Endodermal cell (in vitro differentiated cells): ENCODE measurements around the gene DNAAF5. TPM values are rescaled to one million over a fixed set of nuclear protein-coding genes. Genes with fewer than 3 reads are reported as not detected.
A peak's percentile ranks its signal among the peaks of the same experiment; 100 is the strongest.

Source experiments
- DNase-seq: peaks from one replicate; pipeline ENCODE4 v3.0.0-alpha.2; 2017
- H3K27ac ChIP-seq: 2 replicates; pipeline ENCODE4 v1.5.1; 2013; ENCODE audit warnings: mild to moderate bottlenecking, low read depth, low read length, moderate library complexity
- H3K27me3 ChIP-seq: 2 replicates; pipeline ENCODE4 v1.6.1; 2013; ENCODE audit warnings: mild to moderate bottlenecking, low read length, moderate library complexity; ENCODE audit not compliant: insufficient read depth, control insufficient read depth, poor library complexity, severe bottlenecking
- H3K36me3 ChIP-seq: 2 replicates; pipeline ENCODE4 v1.7.0; 2013; ENCODE audit warnings: mild to moderate bottlenecking, low read length, moderate library complexity; ENCODE audit not compliant: control insufficient read depth, insufficient read depth
- H3K4me1 ChIP-seq: one replicate; pipeline ENCODE4 v1.7.0; 2013; ENCODE audit warnings: low read length; ENCODE audit not compliant: control insufficient read depth, insufficient read depth
- H3K4me3 ChIP-seq: 2 replicates; pipeline ENCODE4 v1.5.1; 2013; ENCODE audit warnings: mild to moderate bottlenecking, low read length, moderate library complexity
- H3K9ac ChIP-seq: 2 replicates; pipeline ENCODE4 v1.6.1; 2013; ENCODE audit warnings: mild to moderate bottlenecking, low read length, moderate library complexity; ENCODE audit not compliant: poor library complexity, severe bottlenecking; ENCODE audit errors: extremely low read depth
- H3K9me3 ChIP-seq: 2 replicates; pipeline ENCODE4 v1.6.1; 2013; ENCODE audit warnings: mild to moderate bottlenecking, low read length, moderate library complexity; ENCODE audit not compliant: control insufficient read depth
- H3K27ac Mint-ChIP-seq: 2 replicates; pipeline ENCODE4 v1.8.0; 2020; ENCODE audit warnings: mixed read lengths
- H3K27me3 Mint-ChIP-seq: 2 replicates; pipeline ENCODE4 v1.8.0; 2021; ENCODE audit warnings: mild to moderate bottlenecking, mixed read lengths; ENCODE audit not compliant: insufficient read depth
- H3K36me3 Mint-ChIP-seq: 2 replicates; pipeline ENCODE4 v1.8.0; 2020; ENCODE audit warnings: low read depth, mixed read lengths
- H3K4me1 Mint-ChIP-seq: 2 replicates; pipeline ENCODE4 v1.8.0; 2020; ENCODE audit warnings: mixed read lengths
- H3K4me3 Mint-ChIP-seq: 2 replicates; pipeline ENCODE4 v1.8.0; 2020; ENCODE audit warnings: mild to moderate bottlenecking, moderate library complexity, mixed read lengths
- H3K9me3 Mint-ChIP-seq: 2 replicates; pipeline ENCODE4 v1.8.0; 2020; ENCODE audit warnings: mild to moderate bottlenecking, mixed read lengths
- CTCF ChIP-seq: fragments of 200-600 bp; sonication (generic); conservative IDR thresholded peaks from 2 replicates; pipeline ENCODE4 v1.5.0; 2021; ENCODE audit warnings: antibody characterized with exemption, mild to moderate bottlenecking
- WGBS, 2 experiments: methylation state at CpG; one replicate each; pipeline versions ENCODE4 v1.1.5 to v1.1.7; 2013; ENCODE audit warnings: missing lambda C conversion rate in 2 of 2, mixed read lengths in 1 of 2; ENCODE audit not compliant: insufficient coverage in 1 of 2, insufficient read length in 1 of 2; 5-methylcytosine and 5-hydroxymethylcytosine counted together
- total RNA-seq, 2 donors: library from RNA; stranded (reverse); fragmentation: NEBNext Ultra II Directional in 1 of 2; extraction: Animal tissue kit (Norgen Biotek cat#: 25700) in 1 of 2; gene quantifications; 2 replicates in 1 of 2; 3 replicates in 1 of 2; pipeline ENCODE4 v1.2.1, GENCODE V29; 2021

Gene DNAAF5
- total RNA-seq, 2 donors from 2014 or later: 54.2 to 54.3 TPM

GRCh38 chr7:729140-730000, 2.9 kb downstream of the DNAAF5 start:
- Mint-ChIP-seq H3K4me1 (peaks cover 5% of the 10 kb centered on the region), H3K4me3 (no peak overlapping the region), H3K27ac (no peak overlapping the region), H3K27me3 (no peaks in the 10 kb centered on the region), H3K36me3 (peaks cover 27% of the 10 kb centered on the region), H3K9me3 (peaks cover 25% of the 10 kb centered on the region)
- H3K27ac ChIP-seq: no peak overlapping the region
- 95 to 97% methylated on average over 21 to 29 of the region's 29 CpGs for WGBS, 2 experiments
- no peaks in the 10 kb centered on the region for H3K4me1 ChIP-seq
- peaks cover 28% of the 10 kb centered on the region for H3K9me3 ChIP-seq
- no peak overlapping the region for H3K4me3 ChIP-seq
- H3K36me3 ChIP-seq: peaks cover 40% of the 10 kb centered on the region
- H3K27me3 ChIP-seq: no peaks in the 10 kb centered on the region
- no peak for TF ChIP-seq CTCF
- no peak overlapping the region for H3K9ac ChIP-seq
- no peak for DNase-seq

DNA sequence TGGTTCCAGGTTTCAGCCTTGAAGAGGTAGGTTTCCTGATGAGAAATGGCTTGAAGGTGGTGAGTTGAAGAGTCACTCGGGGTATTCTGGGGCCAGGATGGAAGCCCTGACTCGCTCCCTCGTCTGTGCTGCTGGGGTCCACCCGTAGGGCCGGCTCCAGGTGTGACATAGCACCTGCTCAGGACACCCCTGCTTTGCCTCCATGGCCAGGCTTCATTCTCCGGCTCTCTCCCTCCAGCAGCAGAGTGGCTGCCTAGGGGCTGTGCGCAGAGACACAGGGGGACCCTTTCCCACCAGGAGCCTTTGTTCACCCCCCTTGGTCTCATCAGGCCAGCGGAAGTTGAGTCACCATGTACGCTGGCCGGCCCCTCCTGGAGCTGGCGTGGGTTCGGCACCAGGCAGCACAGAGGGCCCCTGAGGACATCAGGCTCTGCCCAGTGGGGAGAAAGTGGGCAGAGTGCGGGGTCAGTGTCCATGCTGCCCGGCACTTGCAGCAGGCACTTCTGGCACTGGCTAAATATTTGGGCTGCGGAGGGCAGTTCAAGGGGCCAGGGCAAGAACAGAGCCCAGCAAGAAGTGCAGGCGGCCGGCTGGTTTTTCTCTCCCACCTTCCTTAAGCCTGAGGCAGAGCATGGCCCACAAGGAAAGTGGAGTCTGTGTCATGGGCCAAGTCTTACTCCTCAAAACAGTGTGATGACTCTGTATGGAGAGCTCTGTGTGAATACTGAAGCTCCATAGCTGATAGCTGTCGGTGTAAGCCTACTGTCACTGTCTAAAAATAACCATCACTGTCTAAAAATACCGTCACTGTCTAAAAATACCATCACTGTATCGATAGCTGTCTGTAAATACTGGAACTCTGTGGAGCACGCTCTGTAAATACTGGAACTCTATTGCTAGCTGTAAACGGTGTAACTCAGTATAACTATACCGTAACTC, 4.3 kb downstream of the DNAAF5 start:
- Histone ChIP-seq H3K27ac (no peak overlapping the region), H3K36me3 (peaks cover 49% of the 10 kb centered on the region), H3K4me3 (no peak overlapping the region), H3K27me3 (no peaks in the 10 kb centered on the region), H3K4me1 (no peaks in the 10 kb centered on the region), H3K9me3 (peaks cover 32% of the 10 kb centered on the region), H3K9ac (no peak overlapping the region)
- H3K27me3 Mint-ChIP-seq: no peaks in the 10 kb centered on the region
- no peak overlapping the region for H3K4me3 Mint-ChIP-seq
- 94% methylated on average over 20 to 23 of the region's 23 CpGs for WGBS, 2 experiments
- H3K4me1 Mint-ChIP-seq: peaks cover 5% of the 10 kb centered on the region
- peaks cover 11% of the 10 kb centered on the region for H3K9me3 Mint-ChIP-seq
- H3K36me3 Mint-ChIP-seq: peaks cover 16% of the 10 kb centered on the region
- no peak overlapping the region for H3K27ac Mint-ChIP-seq
- no peak for TF ChIP-seq CTCF
- DNase-seq: no peak

DNA sequence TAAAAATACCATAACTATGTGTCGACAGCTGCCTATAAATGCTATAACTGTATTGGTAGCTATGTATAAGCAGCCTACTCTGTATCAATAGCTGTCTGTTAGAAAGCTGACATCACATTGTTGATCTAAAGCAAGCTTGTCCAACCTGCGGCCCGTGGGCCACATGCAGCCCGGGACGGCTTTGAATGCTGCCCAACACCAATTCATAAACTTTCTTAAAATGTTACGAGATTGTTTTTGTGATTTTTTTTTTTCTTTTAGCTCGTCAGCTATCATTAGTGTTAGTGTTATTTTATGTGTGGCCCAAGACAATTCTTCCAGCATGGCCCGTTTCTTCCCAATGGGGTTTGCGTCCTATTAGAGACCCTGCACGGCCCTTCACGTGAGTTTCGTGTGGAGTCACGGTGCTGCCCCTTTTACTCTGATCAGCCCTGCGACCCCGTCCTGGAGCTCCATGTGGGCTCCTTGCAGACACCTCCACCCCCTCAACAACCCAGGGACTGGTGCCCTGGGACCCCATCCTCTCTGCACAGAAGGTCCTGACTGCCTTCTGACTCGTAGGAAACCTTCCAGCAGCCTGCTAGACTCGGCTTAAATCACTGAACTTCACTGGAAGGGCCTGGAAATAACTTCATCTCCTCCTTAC, 5.1 kb downstream of the DNAAF5 start:
- peaks cover 13% of the 10 kb centered on the region for H3K36me3 Mint-ChIP-seq
- WGBS, 2 experiments: 95 to 98% methylated on average over 12 to 17 of the region's 17 CpGs
- H3K27me3 ChIP-seq: no peaks in the 10 kb centered on the region
- no peak for DNase-seq
- peaks cover 49% of the 10 kb centered on the region for H3K36me3 ChIP-seq
- no peak overlapping the region for H3K27ac ChIP-seq
- peak overlapping the region; percentile 52 for H3K27ac Mint-ChIP-seq
- H3K4me1 Mint-ChIP-seq: peaks cover 5% of the 10 kb centered on the region
- TF ChIP-seq CTCF: no peak
- H3K4me3 Mint-ChIP-seq: no peak overlapping the region
- H3K27me3 Mint-ChIP-seq: no peaks in the 10 kb centered on the region
- no peak overlapping the region for H3K9ac ChIP-seq
- H3K9me3 ChIP-seq: peaks cover 32% of the 10 kb centered on the region
- H3K4me3 ChIP-seq: no peak overlapping the region
- peaks cover 8% of the 10 kb centered on the region for H3K9me3 Mint-ChIP-seq
- no peaks in the 10 kb centered on the region for H3K4me1 ChIP-seq
